ENCODE measurements around the gene LRMDA. TPM values are rescaled to one million over a fixed set of nuclear protein-coding genes. Genes with fewer than 3 reads are reported as not detected.

Gene LRMDA
- polyA plus RNA-seq, 1 donor (not counting 4 experiments of a cell fraction or from before 2014, with no cell fraction given) = not detected

- no peak overlapping the region for H3K9ac ChIP-seq (ENCODE audit: control insufficient read depth, extremely low read depth, insufficient read depth, low read length)
- H3K79me2 ChIP-seq (ENCODE audit: control insufficient read depth, insufficient read depth, low read length) = no peaks in the 10 kb centered on the region
- no peak overlapping the region for H3K27ac ChIP-seq (ENCODE audit: control insufficient read depth, insufficient read depth, low read length)
- H3K27me3 ChIP-seq (ENCODE audit: control insufficient read depth, extremely low read depth, insufficient read depth, low read length) = no peaks in the 10 kb centered on the region
- no peaks in the 10 kb centered on the region for H4K20me1 ChIP-seq (ENCODE audit: control insufficient read depth, extremely low read depth, insufficient read depth, low read length)
- no peak overlapping the region for H3K4me2 ChIP-seq (ENCODE audit: control insufficient read depth, extremely low read depth, insufficient read depth, low read depth, low read length)
- no peaks in the 10 kb centered on the region for H3K9me1 ChIP-seq (ENCODE audit: control insufficient read depth, extremely low read depth, insufficient read depth, low read length)
- dilution Hi-C loops (cut with MboI; ENCODE audit: extremely low pct_ligation_motif_present, low sequenced_read_pairs) = no loop called here
- no peak for DNase-seq (ENCODE audit: low read depth, low spot score)
- no peak for FAIRE-seq
- H3K4me1 ChIP-seq (ENCODE audit: control insufficient read depth, extremely low read depth, insufficient read depth, low read length) = no peaks in the 10 kb centered on the region
- H2AFZ ChIP-seq (ENCODE audit: control insufficient read depth, low read length) = no peak overlapping the region
- H3K4me3 ChIP-seq (ENCODE audit: control insufficient read depth in 2 of 3, extremely low read depth in 1 of 3, insufficient read depth in 2 of 3, low read depth in 1 of 3, low read length in 3 of 3) = no peak overlapping the region
- TF ChIP-seq EZH2 (IDR thresholded peaks at IDR 0.05; ENCODE audit: low read length) = no peak
- TF ChIP-seq, protein P1, sequence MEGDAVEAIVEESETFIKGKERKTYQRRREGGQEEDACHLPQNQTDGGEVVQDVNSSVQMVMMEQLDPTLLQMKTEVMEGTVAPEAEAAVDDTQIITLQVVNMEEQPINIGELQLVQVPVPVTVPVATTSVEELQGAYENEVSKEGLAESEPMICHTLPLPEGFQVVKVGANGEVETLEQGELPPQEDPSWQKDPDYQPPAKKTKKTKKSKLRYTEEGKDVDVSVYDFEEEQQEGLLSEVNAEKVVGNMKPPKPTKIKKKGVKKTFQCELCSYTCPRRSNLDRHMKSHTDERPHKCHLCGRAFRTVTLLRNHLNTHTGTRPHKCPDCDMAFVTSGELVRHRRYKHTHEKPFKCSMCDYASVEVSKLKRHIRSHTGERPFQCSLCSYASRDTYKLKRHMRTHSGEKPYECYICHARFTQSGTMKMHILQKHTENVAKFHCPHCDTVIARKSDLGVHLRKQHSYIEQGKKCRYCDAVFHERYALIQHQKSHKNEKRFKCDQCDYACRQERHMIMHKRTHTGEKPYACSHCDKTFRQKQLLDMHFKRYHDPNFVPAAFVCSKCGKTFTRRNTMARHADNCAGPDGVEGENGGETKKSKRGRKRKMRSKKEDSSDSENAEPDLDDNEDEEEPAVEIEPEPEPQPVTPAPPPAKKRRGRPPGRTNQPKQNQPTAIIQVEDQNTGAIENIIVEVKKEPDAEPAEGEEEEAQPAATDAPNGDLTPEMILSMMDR (optimal IDR thresholded peaks at IDR 0.05 in 1 of 3, IDR thresholded peaks at IDR 0.05 in 1 of 3, conservative IDR thresholded peaks at IDR 0.05 in 1 of 3; ENCODE audit: extremely low read depth in 1 of 3, insufficient read depth in 2 of 3, low read length in 3 of 3) = no peak
- no peaks in the 10 kb centered on the region for H3K9me3 ChIP-seq (ENCODE audit: control insufficient read depth, low read depth, low read length)
- no peaks in the 10 kb centered on the region for H3K36me3 ChIP-seq (ENCODE audit: control insufficient read depth in 2 of 2, extremely low read depth in 1 of 2, insufficient read depth in 2 of 2, low read length in 2 of 2)
Measured at GRCh38 chr10:76022366-76022765, 590.9 kb downstream of the LRMDA start.

GRCh38 chr10:76023007-76023406 is 591.6 kb downstream of the LRMDA start:
- Histone ChIP-seq H3K79me2 (ENCODE audit: control insufficient read depth, insufficient read depth, low read length) (no peaks in the 10 kb centered on the region), H4K20me1 (ENCODE audit: control insufficient read depth, extremely low read depth, insufficient read depth, low read length) (no peaks in the 10 kb centered on the region), H2AFZ (ENCODE audit: control insufficient read depth, low read length) (no peak overlapping the region), H3K27me3 (ENCODE audit: control insufficient read depth, extremely low read depth, insufficient read depth, low read length) (no peaks in the 10 kb centered on the region), H3K27ac (ENCODE audit: control insufficient read depth, insufficient read depth, low read length) (no peak overlapping the region), H3K9me3 (ENCODE audit: control insufficient read depth, low read depth, low read length) (no peaks in the 10 kb centered on the region), H3K9ac (ENCODE audit: control insufficient read depth, extremely low read depth, insufficient read depth, low read length) (no peak overlapping the region), H3K4me3 (ENCODE audit: control insufficient read depth in 2 of 3, extremely low read depth in 1 of 3, insufficient read depth in 2 of 3, low read depth in 1 of 3, low read length in 3 of 3) (no peak overlapping the region), H3K4me1 (ENCODE audit: control insufficient read depth, extremely low read depth, insufficient read depth, low read length) (no peaks in the 10 kb centered on the region), H3K9me1 (ENCODE audit: control insufficient read depth, extremely low read depth, insufficient read depth, low read length) (no peaks in the 10 kb centered on the region), H3K4me2 (ENCODE audit: control insufficient read depth, extremely low read depth, insufficient read depth, low read depth, low read length) (no peak overlapping the region), H3K36me3 (ENCODE audit: control insufficient read depth in 2 of 2, extremely low read depth in 1 of 2, insufficient read depth in 2 of 2, low read length in 2 of 2) (no peaks in the 10 kb centered on the region)
- DNase-seq (ENCODE audit: low read depth, low spot score) = no peak
- TF ChIP-seq EZH2 (IDR thresholded peaks at IDR 0.05; ENCODE audit: low read length) = no peak
- TF ChIP-seq, protein P1 (optimal IDR thresholded peaks at IDR 0.05 in 1 of 3, IDR thresholded peaks at IDR 0.05 in 1 of 3, conservative IDR thresholded peaks at IDR 0.05 in 1 of 3; ENCODE audit: extremely low read depth in 1 of 3, insufficient read depth in 2 of 3, low read length in 3 of 3) = no peak
- FAIRE-seq = no peak
- dilution Hi-C loops (cut with MboI; ENCODE audit: extremely low pct_ligation_motif_present, low sequenced_read_pairs) = no loop called here

Data from keratinocyte (primary cell).